ENCODE data around the gene PCDH7.

GRCh38 chr4:30718021-30718542 is 2.1 kb upstream of the PCDH7 start:
- TF ChIP-seq CTCF (conservative IDR thresholded peaks at IDR 0.05; ENCODE audit: low read depth, low read length) (no peak), MAZ (IDR thresholded peaks at IDR 0.05; ENCODE audit: borderline replicate concordance, low read depth, low read length) (no peak; the same call in 1 of the 2 replicates), MXI1 (IDR thresholded peaks at IDR 0.05; ENCODE audit: borderline replicate concordance, low read depth, low read length) (no peak), POLR2A (IDR thresholded peaks at IDR 0.05; ENCODE audit: low read depth, low read length) (no peak), RFX5 (IDR thresholded peaks at IDR 0.05; ENCODE audit: low read depth, low read length) (no peak), FOS (IDR thresholded peaks at IDR 0.05; ENCODE audit: low read depth, low read length) (no peak), CEBPB (IDR thresholded peaks at IDR 0.05; ENCODE audit: low read depth, low read length) (no peak)

Data from IMR-90 (cell line).